CD4-positive, alpha-beta memory T cell (primary cell): ENCODE data around the gene ITPR2. TPM values are rescaled to one million over a fixed set of nuclear protein-coding genes. Genes with fewer than 3 reads are reported as not detected.

Experiments used
- CTCF ChIA-PET: fragments of 350-600 bp; sonication (Branson Sonifier 250); formaldehyde crosslinking; loops from one replicate; lab custom pipeline; 2021; ENCODE audit warnings: inconsistent platforms; ENCODE audit not compliant: partially characterized antibody; lab: Charles Lee
- POLR2A ChIA-PET: fragments of 350-600 bp; sonication (Branson Sonifier 250); formaldehyde crosslinking; loops from one replicate; lab custom pipeline; 2021; ENCODE audit not compliant: partially characterized antibody; lab: Charles Lee
- DNase-seq, 5 donors: peaks; one replicate each; pipeline versions ENCODE4 v3.0.0 to v3.0.0-alpha.2; 2020 to 2022; ENCODE audit warnings: mixed read lengths in 1 of 5
- H3K27ac ChIP-seq: one replicate; pipeline ENCODE4 v1.7.0; 2013; ENCODE audit warnings: low read depth, low read length
- H3K27me3 ChIP-seq: 2 replicates; pipeline ENCODE4 v1.7.0; 2013; ENCODE audit warnings: mild to moderate bottlenecking, low read length, moderate library complexity; ENCODE audit not compliant: insufficient read depth
- H3K36me3 ChIP-seq: 2 replicates; pipeline ENCODE4 v1.7.0; 2013; ENCODE audit warnings: mild to moderate bottlenecking, low read length, moderate library complexity; ENCODE audit not compliant: insufficient read depth
- H3K4me1 ChIP-seq: 2 replicates; pipeline ENCODE4 v1.7.0; 2013; ENCODE audit warnings: mild to moderate bottlenecking, low read length, moderate library complexity; ENCODE audit not compliant: insufficient read depth
- H3K4me3 ChIP-seq, 2 donors: one replicate each; pipeline ENCODE4 v1.7.0; 2013; ENCODE audit warnings: low read length in 2 of 2, mild to moderate bottlenecking in 1 of 2
- H3K9me3 ChIP-seq, 2 donors: one replicate each; pipeline ENCODE4 v1.7.0; 2013; ENCODE audit warnings: low read length in 2 of 2, control low read depth in 1 of 2; ENCODE audit not compliant: control insufficient read depth in 1 of 2
- H3K27ac Mint-ChIP-seq, 7 donors: one replicate each; pipeline ENCODE4 v1.8.0; 2020 to 2021; ENCODE audit warnings: mixed read lengths in 7 of 7, mild to moderate bottlenecking in 6 of 7, inconsistent platforms in 3 of 7, moderate library complexity in 3 of 7
- H3K27me3 Mint-ChIP-seq, 2 donors: one replicate each; pipeline ENCODE4 v1.8.0; 2020 to 2021; ENCODE audit warnings: mixed read lengths in 2 of 2
- H3K36me3 Mint-ChIP-seq, 2 donors: one replicate each; pipeline ENCODE4 v1.8.0; 2020 to 2021; ENCODE audit warnings: mixed read lengths in 2 of 2, inconsistent platforms in 1 of 2, mild to moderate bottlenecking in 1 of 2
- H3K4me1 Mint-ChIP-seq, 4 donors: one replicate each; pipeline ENCODE4 v1.8.0; 2020 to 2021; ENCODE audit warnings: mixed read lengths in 4 of 4, mild to moderate bottlenecking in 1 of 4
- H3K4me3 Mint-ChIP-seq, 8 donors: one replicate each; pipeline ENCODE4 v1.8.0; 2020 to 2021; ENCODE audit warnings: mixed read lengths in 8 of 8, mild to moderate bottlenecking in 7 of 8, moderate library complexity in 6 of 8, inconsistent platforms in 3 of 8
- H3K9me3 Mint-ChIP-seq, 8 donors: one replicate each; pipeline ENCODE4 v1.8.0; 2020 to 2021; ENCODE audit warnings: mixed read lengths in 8 of 8, mild to moderate bottlenecking in 5 of 8, inconsistent platforms in 3 of 8, moderate library complexity in 1 of 8
- intact Hi-C: fragments of 100-400 bp; cut with micrococcal nuclease; formaldehyde crosslinking; loops from one replicate; pipeline ENCODE4 v1.15.1; 2023
- polyA plus RNA-seq, 2 donors: library from polyadenylated mRNA; unstranded; fragments of 300-500 nt; fragmentation: Illumina TruSeq; gene quantifications; one replicate each; pipeline ENCODE4 v1.2.3, GENCODE V29; 2021
- total RNA-seq, 2 experiments: library from RNA; stranded (reverse); gene quantifications; one replicate each; pipeline ENCODE4 v1.2.3, GENCODE V29; 2021

ITPR2 gene
- total RNA-seq = 10 to 100 TPM; 54.7 to 55.6 TPM
- polyA plus RNA-seq = 10 to 100 TPM in 1 of 2 donors, 1 to 10 TPM in 1; 4.7 to 13.4 TPM

DNA sequence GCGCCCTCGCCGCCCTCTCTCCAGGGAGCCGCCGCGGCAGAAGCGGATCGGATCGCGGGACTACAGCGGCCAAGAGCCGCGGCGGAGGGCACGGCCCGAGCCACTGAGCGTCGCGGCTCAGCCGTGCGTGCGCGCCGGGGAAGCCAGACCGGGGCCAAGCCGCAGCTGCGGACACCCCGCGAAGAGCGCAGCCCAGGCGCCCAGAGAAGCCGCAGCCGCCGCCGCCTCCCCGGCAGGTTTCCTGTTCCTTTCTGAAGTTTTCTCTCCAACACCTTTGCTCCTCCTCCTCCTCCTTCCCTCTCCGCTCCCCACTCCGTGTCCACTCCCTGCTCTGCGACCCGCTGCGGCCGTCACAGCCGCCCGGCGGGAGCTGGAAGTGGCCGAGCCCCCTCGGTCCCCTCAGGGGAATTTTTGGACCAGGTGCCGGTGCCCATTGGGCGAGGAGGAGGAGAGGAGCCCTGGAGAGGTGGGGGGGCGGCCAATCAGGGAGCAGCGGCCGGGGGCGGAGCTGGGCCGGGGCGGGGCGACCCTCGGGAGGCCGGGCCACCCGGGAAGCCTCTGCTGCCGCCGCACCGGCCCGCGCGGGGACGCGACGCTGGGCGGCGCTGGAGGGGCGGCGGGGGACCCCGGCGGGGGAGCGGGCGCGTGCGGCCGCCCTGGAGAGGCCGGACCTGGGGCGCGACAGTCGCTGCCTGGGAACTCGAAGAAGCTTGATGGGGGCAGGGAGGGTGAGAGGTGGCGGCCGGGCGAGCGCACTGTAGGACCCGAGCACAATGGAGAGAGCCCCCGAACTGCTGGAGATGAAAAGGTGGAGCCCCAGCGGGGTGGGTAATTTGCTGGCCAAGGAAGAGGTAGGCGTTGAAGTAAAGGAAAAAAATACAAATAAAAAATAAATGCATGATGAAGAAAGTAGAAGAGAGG is at the start of gene ITPR2:
TSS of gene ITPR2 (minus strand) at position 373 of the 921 bp plus-strand sequence. CDS start 413 bp downstream, outside the sequence.
- Mint-ChIP-seq H3K27ac (peak within 1 kb of the TSS; percentile 96 to 99 (median 99)), H3K4me3 (peak within 1 kb of the TSS; percentile 97 to 99 (median 99)), H3K36me3 (peaks cover 0 to 8% of the 10 kb centered on the region in 2 donors), H3K9me3 (no peaks in the 10 kb centered on the region), H3K4me1 (peaks cover 31 to 55% (median 41%) of the 10 kb centered on the region in 4 donors), H3K27me3 (no peaks in the 10 kb centered on the region)
- CTCF ChIA-PET = interaction anchor here (0.9 to 4.8 kb wide), 15 partner anchors 10 to 473 kb away, joined by 3 to 25 read pairs (median 5); partner anchors contain the start of gene TM7SF3
- POLR2A ChIA-PET = interaction anchor here (0.6 to 2.8 kb wide), 26 partner anchors 8 to 1582 kb away, joined by 3 to 45 read pairs (median 4); partner anchors contain the start of genes CCDC91, KLHL42, KRAS and MANSC4
- Histone ChIP-seq H3K4me3 (peak within 1 kb of the TSS; percentile 90 to 91), H3K9me3 (no peaks in the 10 kb centered on the region), H3K27ac (peak within 1 kb of the TSS; percentile 69), H3K27me3 (no peaks in the 10 kb centered on the region), H3K4me1 (peaks cover 25% of the 10 kb centered on the region), H3K36me3 (no peaks in the 10 kb centered on the region)
- intact Hi-C loops = loop anchor here (1.0 to 5.0 kb wide), 9 partner anchors 13 to 718 kb away; partner anchors contain the start of genes FGFR1OP2, PPFIBP1, STK38L and TM7SF3
- DNase-seq = peak; percentile 88 to 92 (median 89)

DNA sequence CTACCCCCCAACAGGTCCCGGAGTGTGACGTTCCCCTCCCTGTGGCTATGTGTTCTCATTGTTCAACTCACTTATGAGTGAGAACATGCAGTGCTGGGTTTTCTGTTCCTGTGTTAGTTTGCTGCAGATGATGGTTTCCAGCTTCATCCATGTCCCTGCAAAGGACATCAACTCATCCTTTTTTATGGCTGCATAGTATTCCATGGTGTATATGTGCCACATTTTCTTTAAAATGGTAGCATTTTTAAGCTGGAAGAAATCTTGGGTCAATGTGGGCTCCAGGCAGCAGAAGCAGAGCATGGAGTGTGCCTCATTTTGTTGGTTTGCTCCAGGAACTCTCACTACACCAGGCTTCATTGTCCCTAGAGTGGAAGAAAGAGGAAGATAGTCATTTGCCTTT is 47.6 kb upstream of the ITPR2 start:
- Histone ChIP-seq H3K4me3 (no peak overlapping the region), H3K27ac (no peak overlapping the region), H3K9me3 (no peaks in the 10 kb centered on the region), H3K27me3 (no peaks in the 10 kb centered on the region), H3K4me1 (peaks cover 4% of the 10 kb centered on the region), H3K36me3 (no peaks in the 10 kb centered on the region)
- Mint-ChIP-seq H3K36me3 (no peaks in the 10 kb centered on the region), H3K27me3 (peaks cover 2 to 3% of the 10 kb centered on the region in 2 donors), H3K9me3 (peaks cover 0 to 6% (median 2%) of the 10 kb centered on the region in 8 donors), H3K4me3 (no peak overlapping the region), H3K27ac (no peak overlapping the region), H3K4me1 (peaks cover 5 to 8% (median 7%) of the 10 kb centered on the region in 4 donors)
- POLR2A ChIA-PET = no interaction called here
- no peak for DNase-seq
- intact Hi-C loops = no loop called here
- CTCF ChIA-PET = interaction anchor here (1.1 to 2.1 kb wide), 2 partner anchors 9 to 14 kb away, joined by 3 to 5 read pairs; no protein-coding TSS in a partner anchor

DNA sequence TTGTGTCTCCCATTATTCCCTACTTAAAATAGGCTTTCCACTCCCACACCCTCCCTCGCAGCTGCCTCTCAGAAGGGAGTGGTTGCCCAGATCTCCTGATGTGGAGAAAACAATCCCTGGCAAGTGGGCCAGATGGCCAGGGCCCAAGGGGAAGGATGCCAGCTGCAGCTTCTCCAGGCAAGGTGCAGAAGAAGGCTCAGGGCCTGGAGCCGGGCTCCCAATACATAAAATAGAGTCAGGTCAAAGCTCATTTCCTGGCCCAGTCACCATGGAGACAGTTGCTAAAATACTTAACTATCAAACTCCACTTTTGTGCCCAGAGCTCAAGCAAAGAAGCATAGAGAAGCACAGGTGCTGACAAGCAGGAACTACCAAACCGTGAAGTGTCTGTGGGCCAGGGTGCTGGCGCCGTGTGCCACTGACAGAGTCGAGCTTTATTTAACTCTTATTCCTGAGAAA is 45.7 kb upstream of the ITPR2 start:
- H3K4me1 Mint-ChIP-seq = peaks cover 0 to 2% (median 0%) of the 10 kb centered on the region in 4 donors

DNA sequence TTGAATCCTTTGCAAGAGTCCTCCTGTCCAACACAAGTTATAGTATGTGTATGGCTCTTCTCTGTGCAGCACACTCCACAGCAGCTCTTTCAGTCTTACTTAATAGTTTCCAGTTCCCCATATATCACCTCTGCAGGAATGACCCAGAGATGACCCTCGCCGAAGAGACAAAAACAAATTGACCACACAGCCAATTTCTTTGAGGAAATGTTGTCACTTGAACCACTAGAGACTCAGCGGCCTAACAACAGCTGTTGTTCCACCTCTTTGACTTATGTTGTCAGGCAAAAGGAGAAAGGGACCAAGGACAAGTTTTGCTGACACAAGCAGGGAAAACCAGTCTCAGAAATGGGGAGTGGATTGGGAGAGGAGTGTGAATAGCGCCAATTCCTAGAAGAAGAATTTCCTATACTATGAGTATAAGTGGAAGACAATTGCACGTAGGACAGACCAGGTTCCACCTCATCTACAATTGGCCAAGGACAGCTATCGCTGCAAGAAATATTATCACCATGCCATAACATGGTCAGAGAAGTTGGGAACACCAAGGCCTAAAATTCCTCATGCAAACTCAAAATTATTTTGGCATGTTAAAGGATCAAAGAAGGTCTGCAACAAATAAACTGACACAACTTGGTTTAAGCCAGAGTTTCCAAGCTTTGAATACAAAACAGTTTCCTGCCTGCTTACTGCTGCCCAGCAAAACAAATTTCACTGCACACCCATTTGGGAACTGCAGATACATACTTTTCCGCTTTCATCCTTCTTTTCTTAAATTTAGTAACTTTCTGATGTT is 41.7 kb upstream of the ITPR2 start:
- H3K9me3 ChIP-seq = no peaks in the 10 kb centered on the region
- H3K4me3 ChIP-seq = no peak overlapping the region
- Mint-ChIP-seq H3K36me3 (no peaks in the 10 kb centered on the region), H3K9me3 (no peaks in the 10 kb centered on the region), H3K4me3 (no peak overlapping the region), H3K27ac (no peak overlapping the region), H3K27me3 (peaks cover 0 to 4% of the 10 kb centered on the region in 2 donors), H3K4me1 (peaks cover 0 to 4% (median 0%) of the 10 kb centered on the region in 4 donors)
- H3K4me1 ChIP-seq = no peaks in the 10 kb centered on the region
- H3K36me3 ChIP-seq = no peaks in the 10 kb centered on the region
- DNase-seq = no peak
- H3K27me3 ChIP-seq = no peaks in the 10 kb centered on the region
- POLR2A ChIA-PET = interaction anchor here (1.2 kb wide), 1 partner anchor 15 kb away, joined by 4 read pairs; no protein-coding TSS in a partner anchor
- intact Hi-C loops = no loop called here
- CTCF ChIA-PET = interaction anchor here (1.7 to 3.7 kb wide), 2 partner anchors 11 to 41 kb away, joined by 4 to 28 read pairs; partner anchors contain the start of gene ITPR2
- H3K27ac ChIP-seq = no peak overlapping the region

More for the DNA sequence above, 45.7 kb upstream of the ITPR2 start:
- Histone ChIP-seq H3K4me3 (no peak overlapping the region), H3K36me3 (no peaks in the 10 kb centered on the region), H3K27me3 (no peaks in the 10 kb centered on the region), H3K9me3 (no peaks in the 10 kb centered on the region), H3K27ac (no peak overlapping the region), H3K4me1 (no peaks in the 10 kb centered on the region)
- H3K27ac Mint-ChIP-seq = no peak overlapping the region
- no peak for DNase-seq
- ChIA-PET CTCF (interaction anchor here (0.7 to 1.4 kb wide), 3 partner anchors 13 to 427 kb away, joined by 3 to 4 read pairs (median 3); no protein-coding TSS in a partner anchor), POLR2A (no interaction called here)
- intact Hi-C loops = no loop called here
- H3K27me3 Mint-ChIP-seq = peaks cover 0 to 3% of the 10 kb centered on the region in 2 donors
- H3K9me3 Mint-ChIP-seq = peaks cover 0 to 6% (median 2%) of the 10 kb centered on the region in 8 donors
- no peak overlapping the region for H3K4me3 Mint-ChIP-seq
- H3K36me3 Mint-ChIP-seq = no peaks in the 10 kb centered on the region

DNA sequence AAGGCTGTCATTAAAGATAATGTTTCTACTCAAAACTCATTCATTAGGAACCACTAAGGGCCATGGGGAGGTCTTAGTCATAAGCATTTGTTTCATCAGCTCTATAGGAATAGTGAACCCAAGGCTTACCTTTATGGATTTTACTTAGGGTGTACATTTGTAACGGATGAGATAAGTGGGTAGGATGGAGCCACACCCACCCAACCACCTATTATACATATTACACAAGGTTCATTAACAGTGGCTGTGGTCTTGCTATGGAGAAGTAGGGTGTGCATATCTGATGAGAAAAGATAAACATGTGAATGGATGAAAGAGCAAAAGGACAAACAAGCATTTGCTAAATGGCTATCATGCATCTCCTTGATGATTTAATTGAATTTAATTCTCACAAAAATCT is 39.6 kb upstream of the ITPR2 start:
- Mint-ChIP-seq H3K27ac (no peak overlapping the region), H3K36me3 (no peaks in the 10 kb centered on the region), H3K4me1 (peaks cover under 1 to 7% (median 3%) of the 10 kb centered on the region in 4 donors), H3K9me3 (no peaks in the 10 kb centered on the region), H3K4me3 (no peak overlapping the region), H3K27me3 (peaks cover 0 to 4% of the 10 kb centered on the region in 2 donors)
- Histone ChIP-seq H3K4me1 (no peaks in the 10 kb centered on the region), H3K27me3 (no peaks in the 10 kb centered on the region), H3K4me3 (no peak overlapping the region), H3K27ac (no peak overlapping the region), H3K9me3 (no peaks in the 10 kb centered on the region), H3K36me3 (no peaks in the 10 kb centered on the region)
- CTCF ChIA-PET = interaction anchor here (2.7 kb wide), 1 partner anchor 13 kb away, joined by 7 read pairs; no protein-coding TSS in a partner anchor
- DNase-seq = no peak
- POLR2A ChIA-PET = no interaction called here
- intact Hi-C loops = no loop called here

DNA sequence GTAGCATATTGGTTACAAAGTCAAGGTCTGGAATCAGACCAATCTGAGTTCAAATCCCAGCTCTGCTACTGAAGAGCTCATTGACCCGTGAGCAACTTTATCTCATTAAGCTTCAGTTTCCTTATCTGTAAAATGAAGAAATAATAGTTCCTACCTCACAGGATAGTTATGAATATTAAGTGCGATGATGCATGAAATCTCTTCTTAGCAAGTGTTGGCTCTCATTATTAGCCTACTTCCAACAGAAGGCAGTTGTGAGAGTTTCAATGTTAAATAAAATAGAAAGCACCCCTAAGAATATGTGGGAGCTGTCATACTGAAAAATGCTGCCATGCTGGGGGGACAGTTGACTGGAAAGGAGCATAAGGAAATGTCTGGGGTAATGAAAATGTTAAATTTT is 39.0 kb upstream of the ITPR2 start:
- Histone ChIP-seq H3K9me3 (no peaks in the 10 kb centered on the region), H3K4me3 (no peak overlapping the region), H3K27me3 (no peaks in the 10 kb centered on the region), H3K4me1 (peaks cover 4% of the 10 kb centered on the region), H3K27ac (no peak overlapping the region), H3K36me3 (no peaks in the 10 kb centered on the region)
- ChIA-PET CTCF (interaction anchor here (0.8 to 2.7 kb wide), 2 partner anchors 8 to 13 kb away, joined by 3 to 7 read pairs; no protein-coding TSS in a partner anchor), POLR2A (no interaction called here)
- intact Hi-C loops = no loop called here
- Mint-ChIP-seq H3K4me1 (peaks cover 5 to 13% (median 9%) of the 10 kb centered on the region in 4 donors), H3K36me3 (no peaks in the 10 kb centered on the region), H3K9me3 (no peaks in the 10 kb centered on the region), H3K27ac (no peak overlapping the region), H3K27me3 (peaks cover 0 to 4% of the 10 kb centered on the region in 2 donors), H3K4me3 (no peak overlapping the region)
- no peak for DNase-seq
